ENCODE results near the gene SULF2. TPM values are rescaled to one million over a fixed set of nuclear protein-coding genes. Genes with fewer than 3 reads are reported as not detected.

Gene SULF2
- total and polyA plus RNA-seq, 2 of the 13 experiments (the other 11 are each of a cell fraction or from before 2014, with no cell fraction given), result 7.2 to 50.9 TPM

DNA sequence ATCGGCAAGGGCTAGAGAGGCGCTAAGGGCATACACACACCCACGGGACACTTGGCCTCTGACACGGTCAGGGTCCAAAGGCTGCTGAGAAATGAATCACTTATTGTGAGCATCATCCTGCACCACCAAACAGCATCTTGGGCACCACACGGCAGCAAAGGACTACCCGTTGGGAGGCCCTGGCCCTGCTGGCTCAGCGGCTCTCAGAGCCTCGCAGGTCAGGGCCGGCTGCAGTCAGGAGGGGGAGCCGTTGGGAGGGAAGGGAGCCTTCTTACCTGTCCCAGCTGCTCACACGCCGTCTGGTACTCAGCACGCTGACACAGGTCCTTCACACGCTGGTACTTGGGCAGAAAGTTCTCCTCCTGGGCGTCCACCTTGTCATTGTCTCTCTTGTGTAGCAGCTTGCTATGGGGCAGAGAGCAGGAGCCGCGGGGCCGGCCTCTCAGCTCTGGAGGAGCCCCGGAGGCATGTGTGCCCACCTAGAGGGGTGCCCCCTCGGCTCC, 109.0 kb downstream of the SULF2 start (continued):
- TF ChIP-seq NONO (IDR thresholded peaks at IDR 0.05), result no peak
- no peak for TF ChIP-seq NONO (CRISPR knock-in tag; conservative IDR thresholded peaks at IDR 0.05)
- TF ChIP-seq ZC3H4 (CRISPR knock-in tag; IDR thresholded peaks at IDR 0.05; ENCODE audit: borderline replicate concordance), result no peak
- TF ChIP-seq, protein P1, sequence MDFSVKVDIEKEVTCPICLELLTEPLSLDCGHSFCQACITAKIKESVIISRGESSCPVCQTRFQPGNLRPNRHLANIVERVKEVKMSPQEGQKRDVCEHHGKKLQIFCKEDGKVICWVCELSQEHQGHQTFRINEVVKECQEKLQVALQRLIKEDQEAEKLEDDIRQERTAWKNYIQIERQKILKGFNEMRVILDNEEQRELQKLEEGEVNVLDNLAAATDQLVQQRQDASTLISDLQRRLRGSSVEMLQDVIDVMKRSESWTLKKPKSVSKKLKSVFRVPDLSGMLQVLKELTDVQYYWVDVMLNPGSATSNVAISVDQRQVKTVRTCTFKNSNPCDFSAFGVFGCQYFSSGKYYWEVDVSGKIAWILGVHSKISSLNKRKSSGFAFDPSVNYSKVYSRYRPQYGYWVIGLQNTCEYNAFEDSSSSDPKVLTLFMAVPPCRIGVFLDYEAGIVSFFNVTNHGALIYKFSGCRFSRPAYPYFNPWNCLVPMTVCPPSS (IDR thresholded peaks at IDR 0.05), result no peak
- TF ChIP-seq KLF15 (CRISPR knock-in tag; IDR thresholded peaks at IDR 0.05; ENCODE audit: borderline replicate concordance), result no peak
- no peak for TF ChIP-seq ZFP90 (CRISPR knock-in tag; IDR thresholded peaks at IDR 0.05; ENCODE audit: borderline replicate concordance)
- no peak for TF ChIP-seq ZNF17 (CRISPR knock-in tag; IDR thresholded peaks at IDR 0.05)
- TF ChIP-seq ZNF749 (CRISPR knock-in tag; IDR thresholded peaks at IDR 0.05; ENCODE audit: borderline replicate concordance), result no peak
- TF ChIP-seq ZBTB38 (CRISPR knock-in tag; IDR thresholded peaks at IDR 0.05), result peak; percentile 82; the same call in 1 of the 2 replicates
- TF ChIP-seq ZNF781 (CRISPR knock-in tag; IDR thresholded peaks at IDR 0.05; ENCODE audit: borderline replicate concordance, not compliant biosample characterization), result no peak
- no peak for TF ChIP-seq ZNF782 (CRISPR knock-in tag; IDR thresholded peaks at IDR 0.05; ENCODE audit: borderline replicate concordance)
- TF ChIP-seq, protein P2, sequence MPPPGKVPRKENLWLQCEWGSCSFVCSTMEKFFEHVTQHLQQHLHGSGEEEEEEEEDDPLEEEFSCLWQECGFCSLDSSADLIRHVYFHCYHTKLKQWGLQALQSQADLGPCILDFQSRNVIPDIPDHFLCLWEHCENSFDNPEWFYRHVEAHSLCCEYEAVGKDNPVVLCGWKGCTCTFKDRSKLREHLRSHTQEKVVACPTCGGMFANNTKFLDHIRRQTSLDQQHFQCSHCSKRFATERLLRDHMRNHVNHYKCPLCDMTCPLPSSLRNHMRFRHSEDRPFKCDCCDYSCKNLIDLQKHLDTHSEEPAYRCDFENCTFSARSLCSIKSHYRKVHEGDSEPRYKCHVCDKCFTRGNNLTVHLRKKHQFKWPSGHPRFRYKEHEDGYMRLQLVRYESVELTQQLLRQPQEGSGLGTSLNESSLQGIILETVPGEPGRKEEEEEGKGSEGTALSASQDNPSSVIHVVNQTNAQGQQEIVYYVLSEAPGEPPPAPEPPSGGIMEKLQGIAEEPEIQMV (CRISPR knock-in tag; IDR thresholded peaks at IDR 0.05; ENCODE audit: low read depth), result 0 out of 2 replicates have a peak, but pooled peaks have one; percentile 17
- TF ChIP-seq, protein P3, sequence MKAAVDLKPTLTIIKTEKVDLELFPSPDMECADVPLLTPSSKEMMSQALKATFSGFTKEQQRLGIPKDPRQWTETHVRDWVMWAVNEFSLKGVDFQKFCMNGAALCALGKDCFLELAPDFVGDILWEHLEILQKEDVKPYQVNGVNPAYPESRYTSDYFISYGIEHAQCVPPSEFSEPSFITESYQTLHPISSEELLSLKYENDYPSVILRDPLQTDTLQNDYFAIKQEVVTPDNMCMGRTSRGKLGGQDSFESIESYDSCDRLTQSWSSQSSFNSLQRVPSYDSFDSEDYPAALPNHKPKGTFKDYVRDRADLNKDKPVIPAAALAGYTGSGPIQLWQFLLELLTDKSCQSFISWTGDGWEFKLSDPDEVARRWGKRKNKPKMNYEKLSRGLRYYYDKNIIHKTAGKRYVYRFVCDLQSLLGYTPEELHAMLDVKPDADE (CRISPR knock-in tag; IDR thresholded peaks at IDR 0.05), result no peak
- no peak for TF ChIP-seq ZBTB42 (CRISPR knock-in tag; IDR thresholded peaks at IDR 0.05)
- TF ChIP-seq MBD4 (IDR thresholded peaks at IDR 0.05; ENCODE audit: borderline replicate concordance, low read length), result no peak
- no peak for TF ChIP-seq MBNL3 (CRISPR knock-in tag; conservative IDR thresholded peaks at IDR 0.05)
- 0 out of 2 replicates have a peak, but pooled peaks have one; percentile 18 for TF ChIP-seq SP4 (CRISPR knock-in tag; IDR thresholded peaks at IDR 0.05)
- TF ChIP-seq, protein P4, sequence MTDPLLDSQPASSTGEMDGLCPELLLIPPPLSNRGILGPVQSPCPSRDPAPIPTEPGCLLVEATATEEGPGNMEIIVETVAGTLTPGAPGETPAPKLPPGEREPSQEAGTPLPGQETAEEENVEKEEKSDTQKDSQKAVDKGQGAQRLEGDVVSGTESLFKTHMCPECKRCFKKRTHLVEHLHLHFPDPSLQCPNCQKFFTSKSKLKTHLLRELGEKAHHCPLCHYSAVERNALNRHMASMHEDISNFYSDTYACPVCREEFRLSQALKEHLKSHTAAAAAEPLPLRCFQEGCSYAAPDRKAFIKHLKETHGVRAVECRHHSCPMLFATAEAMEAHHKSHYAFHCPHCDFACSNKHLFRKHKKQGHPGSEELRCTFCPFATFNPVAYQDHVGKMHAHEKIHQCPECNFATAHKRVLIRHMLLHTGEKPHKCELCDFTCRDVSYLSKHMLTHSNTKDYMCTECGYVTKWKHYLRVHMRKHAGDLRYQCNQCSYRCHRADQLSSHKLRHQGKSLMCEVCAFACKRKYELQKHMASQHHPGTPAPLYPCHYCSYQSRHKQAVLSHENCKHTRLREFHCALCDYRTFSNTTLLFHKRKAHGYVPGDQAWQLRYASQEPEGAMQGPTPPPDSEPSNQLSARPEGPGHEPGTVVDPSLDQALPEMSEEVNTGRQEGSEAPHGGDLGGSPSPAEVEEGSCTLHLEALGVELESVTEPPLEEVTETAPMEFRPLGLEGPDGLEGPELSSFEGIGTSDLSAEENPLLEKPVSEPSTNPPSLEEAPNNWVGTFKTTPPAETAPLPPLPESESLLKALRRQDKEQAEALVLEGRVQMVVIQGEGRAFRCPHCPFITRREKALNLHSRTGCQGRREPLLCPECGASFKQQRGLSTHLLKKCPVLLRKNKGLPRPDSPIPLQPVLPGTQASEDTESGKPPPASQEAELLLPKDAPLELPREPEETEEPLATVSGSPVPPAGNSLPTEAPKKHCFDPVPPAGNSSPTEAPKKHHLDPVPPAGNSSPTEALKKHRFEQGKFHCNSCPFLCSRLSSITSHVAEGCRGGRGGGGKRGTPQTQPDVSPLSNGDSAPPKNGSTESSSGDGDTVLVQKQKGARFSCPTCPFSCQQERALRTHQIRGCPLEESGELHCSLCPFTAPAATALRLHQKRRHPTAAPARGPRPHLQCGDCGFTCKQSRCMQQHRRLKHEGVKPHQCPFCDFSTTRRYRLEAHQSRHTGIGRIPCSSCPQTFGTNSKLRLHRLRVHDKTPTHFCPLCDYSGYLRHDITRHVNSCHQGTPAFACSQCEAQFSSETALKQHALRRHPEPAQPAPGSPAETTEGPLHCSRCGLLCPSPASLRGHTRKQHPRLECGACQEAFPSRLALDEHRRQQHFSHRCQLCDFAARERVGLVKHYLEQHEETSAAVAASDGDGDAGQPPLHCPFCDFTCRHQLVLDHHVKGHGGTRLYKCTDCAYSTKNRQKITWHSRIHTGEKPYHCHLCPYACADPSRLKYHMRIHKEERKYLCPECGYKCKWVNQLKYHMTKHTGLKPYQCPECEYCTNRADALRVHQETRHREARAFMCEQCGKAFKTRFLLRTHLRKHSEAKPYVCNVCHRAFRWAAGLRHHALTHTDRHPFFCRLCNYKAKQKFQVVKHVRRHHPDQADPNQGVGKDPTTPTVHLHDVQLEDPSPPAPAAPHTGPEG (CRISPR knock-in tag; IDR thresholded peaks at IDR 0.05), result no peak
- TF ChIP-seq, protein P5, sequence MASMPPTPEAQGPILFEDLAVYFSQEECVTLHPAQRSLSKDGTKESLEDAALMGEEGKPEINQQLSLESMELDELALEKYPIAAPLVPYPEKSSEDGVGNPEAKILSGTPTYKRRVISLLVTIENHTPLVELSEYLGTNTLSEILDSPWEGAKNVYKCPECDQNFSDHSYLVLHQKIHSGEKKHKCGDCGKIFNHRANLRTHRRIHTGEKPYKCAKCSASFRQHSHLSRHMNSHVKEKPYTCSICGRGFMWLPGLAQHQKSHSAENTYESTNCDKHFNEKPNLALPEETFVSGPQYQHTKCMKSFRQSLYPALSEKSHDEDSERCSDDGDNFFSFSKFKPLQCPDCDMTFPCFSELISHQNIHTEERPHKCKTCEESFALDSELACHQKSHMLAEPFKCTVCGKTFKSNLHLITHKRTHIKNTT (CRISPR knock-in tag; IDR thresholded peaks at IDR 0.05), result no peak

Data from HepG2 (cell line).